ENCODE measurements around the gene SFMBT1. TPM values are rescaled to one million over a fixed set of nuclear protein-coding genes. Genes with fewer than 3 reads are reported as not detected.
A peak's percentile ranks its signal among the peaks of the same experiment; 100 is the strongest.

Gene SFMBT1
- total RNA-seq, 1 experiment from 2014 or later: 23.0 TPM

- no peak for DNase-seq (ENCODE audit: low spot score)
Observed at GRCh38 chr3:52925405-52926313, 120.2 kb downstream of the SFMBT1 start.

- no peak for DNase-seq (ENCODE audit: low spot score)
Observed at GRCh38 chr3:52923963-52924362, 121.9 kb downstream of the SFMBT1 start.

- no peak for DNase-seq (ENCODE audit: low spot score)
Observed at GRCh38 chr3:52920841-52921240, 125.0 kb downstream of the SFMBT1 start.

GRCh38 chr3:52917044-52917443 lies 128.8 kb downstream of the SFMBT1 start:
- DNase-seq (ENCODE audit: low spot score): no peak

GRCh38 chr3:52915294-52915693 lies 130.6 kb downstream of the SFMBT1 start:
- DNase-seq (ENCODE audit: low spot score): no peak

GRCh38 chr3:52912885-52913731 lies 132.8 kb downstream of the SFMBT1 start:
- no peak for DNase-seq (ENCODE audit: low spot score)

- no peak for DNase-seq (ENCODE audit: low spot score)
Observed at GRCh38 chr3:52910823-52911222, 135.1 kb downstream of the SFMBT1 start.

GRCh38 chr3:52907497-52907896 lies 138.4 kb downstream of the SFMBT1 start:
- no peak for DNase-seq (ENCODE audit: low spot score)

GRCh38 chr3:52904552-52904951 lies 141.3 kb downstream of the SFMBT1 start:
- no peak for DNase-seq (ENCODE audit: low spot score)

GRCh38 chr3:52904000-52904399 lies 141.9 kb downstream of the SFMBT1 start:
- DNase-seq (ENCODE audit: low spot score): no peak

GRCh38 chr3:52897130-52898122 lies 148.4 kb downstream of the SFMBT1 start, which contains the start of gene STIMATE:
TSS of gene STIMATE (minus strand) at chr3:52897548. CDS start at chr3:52897450, 98 bp downstream.
- peak; percentile 65 for DNase-seq (ENCODE audit: low spot score)

- no peak for DNase-seq (ENCODE audit: low spot score)
Observed at GRCh38 chr3:52896613-52897012, 149.3 kb downstream of the SFMBT1 start.

GRCh38 chr3:52896151-52896550 lies 149.7 kb downstream of the SFMBT1 start:
- no peak for DNase-seq (ENCODE audit: low spot score)

- DNase-seq (ENCODE audit: low spot score): no peak
Observed at GRCh38 chr3:52895418-52895817, 150.5 kb downstream of the SFMBT1 start.

GRCh38 chr3:52894756-52895155 lies 151.1 kb downstream of the SFMBT1 start:
- DNase-seq (ENCODE audit: low spot score): no peak

GRCh38 chr3:52893723-52894122 lies 152.2 kb downstream of the SFMBT1 start:
- DNase-seq (ENCODE audit: low spot score): no peak

GRCh38 chr3:52892625-52893311 lies 153.1 kb downstream of the SFMBT1 start:
- DNase-seq (ENCODE audit: low spot score): peak; percentile 31

GRCh38 chr3:52892290-52892624 lies 153.6 kb downstream of the SFMBT1 start:
- DNase-seq (ENCODE audit: low spot score): no peak

GRCh38 chr3:52891615-52892081 lies 154.2 kb downstream of the SFMBT1 start:
- no peak for DNase-seq (ENCODE audit: low spot score)

GRCh38 chr3:52891164-52891563 lies 154.7 kb downstream of the SFMBT1 start:
- DNase-seq (ENCODE audit: low spot score): no peak
